Smooth muscle cell (in vitro differentiated cells): ENCODE measurements around the gene YIPF2. TPM values are rescaled to one million over a fixed set of nuclear protein-coding genes. Genes with fewer than 3 reads are reported as not detected.

Source experiments
- DNase-seq: peaks from one replicate; lab custom pipeline; 2025; ENCODE audit not compliant: unreplicated experiment; lab: John Stamatoyannopoulos, UW
- H2AFZ ChIP-seq: fragments of 200-600 bp; sonication (generic); 2 replicates; pipeline ENCODE4 v1.6.0; 2016; ENCODE audit warnings: antibody characterized with exemption, low read depth, mild to moderate bottlenecking
- H3F3A ChIP-seq: fragments of 200-600 bp; sonication (generic); 2 replicates; pipeline ENCODE4 v1.6.0; 2017; ENCODE audit warnings: antibody characterized with exemption, low read depth
- H3K27ac ChIP-seq: fragments of 200-600 bp; sonication (generic); 2 replicates; pipeline ENCODE4 v1.5.1; 2016; ENCODE audit warnings: low read depth, mild to moderate bottlenecking
- H3K27me3 ChIP-seq: fragments of 200-600 bp; sonication (generic); 2 replicates; pipeline ENCODE4 v1.6.1; 2016; ENCODE audit warnings: low read depth, mild to moderate bottlenecking
- H3K36me3 ChIP-seq: fragments of 200-600 bp; sonication (generic); 2 replicates; pipeline ENCODE4 v1.5.1; 2016; ENCODE audit warnings: low read depth
- H3K4me1 ChIP-seq: fragments of 200-600 bp; sonication (generic); 2 replicates; pipeline ENCODE4 v1.5.1; 2016; ENCODE audit warnings: low read depth
- H3K4me2 ChIP-seq: fragments of 200-600 bp; sonication (generic); 2 replicates; pipeline ENCODE4 v1.6.0; 2016; ENCODE audit warnings: mild to moderate bottlenecking
- H3K4me3 ChIP-seq: fragments of 200-600 bp; sonication (generic); 2 replicates; pipeline ENCODE4 v1.5.1; 2016; ENCODE audit warnings: mild to moderate bottlenecking
- H3K79me2 ChIP-seq: fragments of 200-600 bp; sonication (generic); 2 replicates; pipeline ENCODE4 v1.6.0; 2016; ENCODE audit warnings: low read depth, mild to moderate bottlenecking
- H3K9ac ChIP-seq: fragments of 200-600 bp; sonication (generic); 2 replicates; pipeline ENCODE4 v1.6.0; 2016; ENCODE audit warnings: low read depth
- H3K9me3 ChIP-seq: fragments of 200-600 bp; sonication (generic); replicated peaks from 2 replicates; pipeline ENCODE4 v1.5.1; 2016; ENCODE audit warnings: low read depth
- H4K20me1 ChIP-seq: fragments of 200-600 bp; sonication (generic); 2 replicates; pipeline ENCODE4 v1.6.0; 2016; ENCODE audit warnings: low read depth
- CTCF ChIP-seq: fragments of 200-600 bp; sonication (generic); IDR thresholded peaks from 2 replicates; pipeline ENCODE4 v1.5.1; 2017; ENCODE audit warnings: borderline replicate concordance, mild to moderate bottlenecking, antibody characterized with exemption; ENCODE audit not compliant: insufficient read depth, poor library complexity, severe bottlenecking
- WGBS: methylation state at CpG from one replicate; pipeline ENCODE4 v1.1.7; 2016; ENCODE audit warnings: low lambda C conversion rate; 5-methylcytosine and 5-hydroxymethylcytosine counted together
- polyA plus RNA-seq: library from polyadenylated mRNA; unstranded; fragments of >200 nt; fragmentation: Nextera tagmentation; extraction: Ambion mirVana; gene quantifications from 2 replicates; pipeline ENCODE4 v1.2.1, GENCODE V29; 2016
- total RNA-seq: library from RNA; depleted of rRNA; stranded (reverse); fragments of >200 nt; gene quantifications from 2 replicates; pipeline ENCODE4 v1.2.3, GENCODE V29; 2014

Gene YIPF2
- total and polyA plus RNA-seq, 2 experiments from 2014 or later, result 90.6 to 106 TPM

- H3F3A ChIP-seq, result no peaks in the 10 kb centered on the region
- H3K9me3 ChIP-seq, result no peaks in the 10 kb centered on the region
- DNase-seq, result no peak
- H3K79me2 ChIP-seq, result peaks cover 62% of the 10 kb centered on the region
- H3K4me3 ChIP-seq, result peak overlapping the region; percentile 95
- peaks cover 38% of the 10 kb centered on the region for H4K20me1 ChIP-seq
- peak overlapping the region; percentile 91 for H3K9ac ChIP-seq
- 34% methylated on average over 23 of the region's 47 CpGs for WGBS
- peak overlapping the region; percentile 99 for H3K4me2 ChIP-seq
- TF ChIP-seq CTCF, result no peak
- peak overlapping the region; percentile 86 for H2AFZ ChIP-seq
- H3K36me3 ChIP-seq, result no peaks in the 10 kb centered on the region
- peak overlapping the region; percentile 80 for H3K27ac ChIP-seq
- peaks cover 16% of the 10 kb centered on the region for H3K4me1 ChIP-seq
- H3K27me3 ChIP-seq, result no peaks in the 10 kb centered on the region
Observed at GRCh38 chr19:10927730-10928562, 493 bp downstream of the YIPF2 start.

- Histone ChIP-seq H3K4me1 (peaks cover 12% of the 10 kb centered on the region), H3K4me3 (no peak overlapping the region), H4K20me1 (peaks cover 22% of the 10 kb centered on the region), H3K27ac (no peak overlapping the region), H3K27me3 (no peaks in the 10 kb centered on the region), H3K4me2 (no peak overlapping the region), H3K79me2 (peaks cover 31% of the 10 kb centered on the region), H2AFZ (no peak overlapping the region), H3K9me3 (no peaks in the 10 kb centered on the region), H3K9ac (no peak overlapping the region), H3K36me3 (no peaks in the 10 kb centered on the region), H3F3A (no peaks in the 10 kb centered on the region)
- 95% methylated on average over 13 of the region's 13 CpGs for WGBS
- no peak for DNase-seq
- TF ChIP-seq CTCF, result no peak
Observed at GRCh38 chr19:10924597-10924996, 3.8 kb downstream of the YIPF2 start.

GRCh38 chr19:10923260-10924112, 5.0 kb downstream of the YIPF2 start:
- Histone ChIP-seq H3K4me3 (no peak overlapping the region), H3K27ac (no peak overlapping the region), H3K9ac (no peak overlapping the region), H2AFZ (no peak overlapping the region), H3K79me2 (peaks cover 21% of the 10 kb centered on the region), H4K20me1 (peaks cover 18% of the 10 kb centered on the region), H3K4me2 (no peak overlapping the region), H3K36me3 (no peaks in the 10 kb centered on the region), H3F3A (no peaks in the 10 kb centered on the region), H3K4me1 (peaks cover 8% of the 10 kb centered on the region), H3K27me3 (no peaks in the 10 kb centered on the region), H3K9me3 (no peaks in the 10 kb centered on the region)
- no peak for TF ChIP-seq CTCF
- 97% methylated on average over 27 of the region's 29 CpGs for WGBS
- no peak for DNase-seq
